NB4 (cell line): ENCODE data around the gene TASP1.

Experiments
- CTCF ChIP-seq: IDR thresholded peaks from one replicate; pipeline ENCODE4 v1.5.1; 2012; ENCODE audit warnings: low read depth, low read length
- MYC ChIP-seq: IDR thresholded peaks from 2 replicates; pipeline ENCODE4 v1.6.1; 2011; ENCODE audit warnings: low read depth, low read length
- POLR2A ChIP-seq: IDR thresholded peaks from 2 replicates; pipeline ENCODE4 v1.6.1; 2011; ENCODE audit warnings: mild to moderate bottlenecking; ENCODE audit not compliant: insufficient read length; ENCODE audit errors: extremely low read depth

DNA sequence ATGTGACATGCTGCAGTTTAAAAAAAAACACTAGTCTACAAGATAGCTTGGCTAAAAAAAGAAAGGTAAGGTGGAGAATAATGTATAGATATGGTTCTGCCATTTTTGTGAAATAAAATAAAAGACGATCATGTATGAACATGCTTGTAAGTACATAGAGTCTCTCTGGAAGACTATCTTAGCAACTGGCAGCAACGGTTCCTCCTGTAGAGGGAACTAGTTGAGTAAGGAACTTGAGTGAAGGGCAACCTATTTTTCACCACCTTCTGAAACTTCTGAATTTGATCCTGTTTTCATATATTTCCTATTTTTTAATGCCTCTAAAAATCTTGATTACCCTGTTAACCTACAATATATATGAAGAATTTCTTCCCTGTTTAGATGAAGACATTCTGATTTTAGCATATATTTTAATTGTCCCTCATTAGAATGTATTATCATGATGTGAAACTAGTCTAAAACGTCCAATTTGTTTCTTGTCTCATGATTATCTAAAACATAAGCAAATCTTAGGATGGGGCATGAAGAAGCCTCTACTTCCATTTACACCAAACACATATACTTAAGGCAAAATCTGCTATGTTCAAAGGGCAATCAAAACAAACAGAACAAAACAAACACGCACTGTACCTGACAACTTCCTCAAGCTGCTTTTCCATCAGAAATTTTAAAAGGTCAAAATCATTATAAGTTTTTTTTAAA is 215.1 kb downstream of the TASP1 start:
- TF ChIP-seq POLR2A (no peak), CTCF (no peak), MYC (no peak)
